H9 (cell line): ENCODE data around the gene HGS. TPM values are rescaled to one million over a fixed set of nuclear protein-coding genes. Genes with fewer than 3 reads are reported as not detected.

ENCODE experiments used
- DNase-seq: peaks from one replicate; pipeline ENCODE4 v3.0.0-alpha.2; 2017
- H2AFZ ChIP-seq: one replicate; pipeline ENCODE4 v1.6.1; 2013; ENCODE audit warnings: mild to moderate bottlenecking, low read length, control low read depth, moderate library complexity
- H2AK5ac ChIP-seq: 2 replicates; pipeline ENCODE4 v1.6.1; 2013; ENCODE audit warnings: low read length, control low read depth, mixed read lengths; ENCODE audit not compliant: insufficient read length
- H2BK120ac ChIP-seq: one replicate; pipeline ENCODE4 v1.6.1; 2013; ENCODE audit warnings: low read depth, mild to moderate bottlenecking, low read length, control low read depth, inconsistent platforms; ENCODE audit not compliant: poor library complexity, severe bottlenecking
- H2BK12ac ChIP-seq: 2 replicates; pipeline ENCODE4 v1.6.1; 2013; ENCODE audit warnings: low read length, control low read depth, mixed read lengths, low read depth; ENCODE audit not compliant: insufficient read length
- H2BK15ac ChIP-seq: 2 replicates; pipeline ENCODE4 v1.6.1; 2013; ENCODE audit warnings: low read depth, low read length, control low read depth
- H2BK20ac ChIP-seq: one replicate; pipeline ENCODE4 v1.6.1; 2013; ENCODE audit warnings: low read depth, mild to moderate bottlenecking, low read length, control low read depth, inconsistent platforms; ENCODE audit not compliant: poor library complexity, severe bottlenecking
- H2BK5ac ChIP-seq: 2 replicates; pipeline ENCODE4 v1.6.1; 2013; ENCODE audit warnings: low read length, control low read depth, mixed read lengths; ENCODE audit not compliant: insufficient read length
- H3K14ac ChIP-seq: 2 replicates; pipeline ENCODE4 v1.6.1; 2013; ENCODE audit warnings: low read length, control low read depth; ENCODE audit not compliant: insufficient read depth
- H3K18ac ChIP-seq: 2 replicates; pipeline ENCODE4 v1.6.1; 2013; ENCODE audit warnings: low read depth, mild to moderate bottlenecking, mixed read lengths, low read length, control low read depth; ENCODE audit not compliant: insufficient read length
- H3K23ac ChIP-seq: 2 replicates; pipeline ENCODE4 v1.6.1; 2013; ENCODE audit warnings: low read length, control low read depth, mixed read lengths, low read depth; ENCODE audit not compliant: insufficient read length
- H3K23me2 ChIP-seq: 2 replicates; pipeline ENCODE4 v1.6.1; 2013; ENCODE audit warnings: low read depth, mild to moderate bottlenecking, mixed read lengths, low read length, control low read depth; ENCODE audit not compliant: insufficient read length, poor library complexity, severe bottlenecking
- H3K27ac ChIP-seq: 2 replicates; pipeline ENCODE4 v1.5.1; 2013; ENCODE audit warnings: low read length, control low read depth, mixed read lengths, low read depth; ENCODE audit not compliant: insufficient read length
- H3K27me3 ChIP-seq: 2 replicates; pipeline ENCODE4 v1.6.1; 2013; ENCODE audit warnings: low read length, control low read depth, inconsistent platforms; ENCODE audit not compliant: insufficient read depth
- H3K4ac ChIP-seq: 2 replicates; pipeline ENCODE4 v1.6.1; 2013; ENCODE audit warnings: low read depth, mild to moderate bottlenecking, control low read depth, inconsistent platforms, low read length, moderate library complexity
- H3K4me1 ChIP-seq: 2 replicates; pipeline ENCODE4 v1.6.1; 2013; ENCODE audit warnings: low read length, control low read depth, inconsistent platforms; ENCODE audit not compliant: insufficient read depth
- H3K4me2 ChIP-seq: 2 replicates; pipeline ENCODE4 v1.6.1; 2013; ENCODE audit warnings: low read length, control low read depth, mixed read lengths; ENCODE audit not compliant: insufficient read length, insufficient read depth
- H3K56ac ChIP-seq: 2 replicates; pipeline ENCODE4 v1.6.1; 2013; ENCODE audit warnings: low read depth, mild to moderate bottlenecking, mixed read lengths, low read length, control low read depth; ENCODE audit not compliant: insufficient read length
- H3K79me1 ChIP-seq: 2 replicates; pipeline ENCODE4 v1.6.1; 2013; ENCODE audit warnings: low read depth, mild to moderate bottlenecking, moderate library complexity, low read length, control low read depth, inconsistent platforms; ENCODE audit not compliant: insufficient read depth, poor library complexity, severe bottlenecking
- H3K79me2 ChIP-seq: 2 replicates; pipeline ENCODE4 v1.6.1; 2013; ENCODE audit warnings: low read length, control low read depth, inconsistent platforms; ENCODE audit not compliant: insufficient read depth
- H3K9ac ChIP-seq: 2 replicates; pipeline ENCODE4 v1.6.1; 2013; ENCODE audit warnings: low read length, control low read depth, mixed read lengths; ENCODE audit not compliant: insufficient read length; ENCODE audit errors: extremely low read depth
- H3K9me3 ChIP-seq: one replicate; pipeline ENCODE4 v1.6.1; 2013; ENCODE audit warnings: low read depth, low read length, inconsistent platforms; ENCODE audit not compliant: control insufficient read depth
- H3T11ph ChIP-seq: one replicate; pipeline ENCODE4 v1.6.1; 2013; ENCODE audit warnings: mild to moderate bottlenecking, low read length, control low read depth, inconsistent platforms
- H4K20me1 ChIP-seq: one replicate; pipeline ENCODE4 v1.6.1; 2013; ENCODE audit not compliant: control insufficient read depth, insufficient read length, insufficient read depth
- H4K5ac ChIP-seq: 2 replicates; pipeline ENCODE4 v1.6.1; 2013; ENCODE audit warnings: low read depth, mild to moderate bottlenecking, mixed read lengths, low read length, control low read depth; ENCODE audit not compliant: insufficient read length
- H4K8ac ChIP-seq: replicated peaks from 2 replicates; pipeline ENCODE4 v1.6.1; 2013; ENCODE audit warnings: low read length, control low read depth, mixed read lengths, low read depth; ENCODE audit not compliant: insufficient read length
- H4K91ac ChIP-seq: 2 replicates; pipeline ENCODE4 v1.6.1; 2013; ENCODE audit warnings: low read depth, mild to moderate bottlenecking, moderate library complexity, mixed read lengths, low read length, control low read depth; ENCODE audit not compliant: insufficient read length
- H3K27ac Mint-ChIP-seq, 3 experiments: 2 replicates in 2 of 3; 3 replicates in 1 of 3; pipeline ENCODE4 v1.8.0; 2020 to 2021; ENCODE audit warnings: mixed read lengths in 3 of 3, mild to moderate bottlenecking in 1 of 3, moderate library complexity in 1 of 3
- H3K27me3 Mint-ChIP-seq: 2 replicates; pipeline ENCODE4 v1.8.0; 2021; ENCODE audit warnings: low read depth, mild to moderate bottlenecking, moderate library complexity, mixed read lengths
- H3K36me3 Mint-ChIP-seq, 3 experiments: 2 replicates in 2 of 3; 3 replicates in 1 of 3; pipeline ENCODE4 v1.8.0; 2020 to 2021; ENCODE audit warnings: low read depth in 3 of 3, mixed read lengths in 3 of 3; ENCODE audit not compliant: insufficient read depth in 1 of 3
- H3K4me1 Mint-ChIP-seq, 2 experiments: 2 replicates each; pipeline ENCODE4 v1.8.0; 2020; ENCODE audit warnings: mixed read lengths in 2 of 2
- H3K4me3 Mint-ChIP-seq, 2 experiments: 2 replicates in 1 of 2; 3 replicates in 1 of 2; pipeline ENCODE4 v1.8.0; 2020 to 2021; ENCODE audit warnings: mild to moderate bottlenecking in 2 of 2, mixed read lengths in 2 of 2, moderate library complexity in 1 of 2
- H3K9me3 Mint-ChIP-seq, 2 experiments: 2 replicates in 1 of 2; 3 replicates in 1 of 2; pipeline ENCODE4 v1.8.0; 2020; ENCODE audit warnings: mild to moderate bottlenecking in 2 of 2, mixed read lengths in 2 of 2, moderate library complexity in 1 of 2
- CTCF ChIP-seq: fragments of 200-600 bp; sonication (generic); conservative IDR thresholded peaks from 3 replicates; pipeline ENCODE4 v1.8.0; 2021; ENCODE audit warnings: antibody characterized with exemption, mild to moderate bottlenecking
- WGBS: extraction: QIAGEN DNeasy Blood & Tissue Kit; methylation state at CpG from one replicate; pipeline ENCODE4 v1.1.7; 2013; ENCODE audit warnings: missing lambda C conversion rate, low lambda C conversion rate, mixed read lengths; ENCODE audit not compliant: insufficient read length; ENCODE audit errors: extremely low coverage; 5-methylcytosine and 5-hydroxymethylcytosine counted together
- total RNA-seq: library from RNA; stranded (reverse); gene quantifications from 2 replicates; pipeline ENCODE4 v1.2.1, GENCODE V29; 2021

The HGS gene
- total RNA-seq, 1 experiment from 2014 or later, result 106 TPM

GRCh38 chr17:81655378-81656117, 28.3 kb upstream of the HGS start:
- no peak overlapping the region for H4K91ac ChIP-seq
- H3K4me2 ChIP-seq, result no peak overlapping the region
- H2BK120ac ChIP-seq, result no peak overlapping the region
- H2AK5ac ChIP-seq, result no peak overlapping the region
- no peak overlapping the region for H3K9ac ChIP-seq
- no peak for TF ChIP-seq CTCF
- no peaks in the 10 kb centered on the region; a peak in 1 of 5 replicates for H3K9me3 Mint-ChIP-seq
- no peak overlapping the region for H3K4me3 Mint-ChIP-seq
- no peaks in the 10 kb centered on the region for H3K79me2 ChIP-seq
- no peaks in the 10 kb centered on the region for H3K36me3 Mint-ChIP-seq
- no peaks in the 10 kb centered on the region for H4K20me1 ChIP-seq
- H3K14ac ChIP-seq, result no peak overlapping the region
- H2AFZ ChIP-seq, result no peak overlapping the region
- no peak overlapping the region for H3K27ac ChIP-seq
- no peak overlapping the region for H3K56ac ChIP-seq
- H3K27ac Mint-ChIP-seq, result no peak overlapping the region
- peaks cover 4% of the 10 kb centered on the region for H3K23me2 ChIP-seq
- no peak overlapping the region for H2BK12ac ChIP-seq
- H3K23ac ChIP-seq, result no peak overlapping the region
- no peak overlapping the region for H4K5ac ChIP-seq
- H4K8ac ChIP-seq, result no peak overlapping the region
- H3K27me3 Mint-ChIP-seq, result peaks cover 2% of the 10 kb centered on the region; the same call in 1 of the 2 replicates
- no CpG with 5 or more reads among the region's 18 CpGs for WGBS
- peaks cover 10 to 17% of the 10 kb centered on the region in 2 experiments for H3K4me1 Mint-ChIP-seq
- H3K4me1 ChIP-seq, result peaks cover 3% of the 10 kb centered on the region; the same call in 1 of the 2 replicates
- no peaks in the 10 kb centered on the region for H3K79me1 ChIP-seq
- no peak overlapping the region for H2BK20ac ChIP-seq
- H3K27me3 ChIP-seq, result no peaks in the 10 kb centered on the region
- H3K9me3 ChIP-seq, result no peaks in the 10 kb centered on the region
- no peak overlapping the region for H2BK15ac ChIP-seq
- no peak for DNase-seq
- H3K18ac ChIP-seq, result no peak overlapping the region
- no peak overlapping the region for H3K4ac ChIP-seq
- no peak overlapping the region for H2BK5ac ChIP-seq
- H3T11ph ChIP-seq, result no peak overlapping the region
